Lung (tissue), 12 donors: Measurements from ENCODE around the gene PTPRG. TPM values are rescaled to one million over a fixed set of nuclear protein-coding genes. Genes with fewer than 3 reads are reported as not detected.

Source experiments
- ATAC-seq: fragments of 200-7000 bp; cut with Tn5 transposase; one replicate; pipeline ENCODE4 v1.9.1; 2020; ENCODE audit warnings: moderate number of reproducible peaks; ENCODE audit not compliant: insufficient read depth, low FRiP score
- DNase-seq, 3 donors: peaks; one replicate each; pipeline ENCODE4 v3.0.0-alpha.2; 2013 to 2017
- H3K27ac ChIP-seq, 2 donors: one replicate each; pipeline ENCODE4 v1.5.1; 2013; ENCODE audit warnings: mild to moderate bottlenecking in 2 of 2, moderate library complexity in 2 of 2, control low read depth in 1 of 2, inconsistent platforms in 1 of 2, low read depth in 1 of 2, low read length in 1 of 2
- H3K27me3 ChIP-seq, 3 donors: one replicate each; pipeline ENCODE4 v1.5.1; 2013; ENCODE audit warnings: low read length in 2 of 3; ENCODE audit not compliant: control insufficient read depth in 3 of 3, insufficient read depth in 3 of 3
- H3K36me3 ChIP-seq, 4 donors: one replicate each; pipeline ENCODE4 v1.5.1; 2013; ENCODE audit warnings: low read length in 4 of 4, mild to moderate bottlenecking in 1 of 4, moderate library complexity in 1 of 4; ENCODE audit not compliant: control insufficient read depth in 4 of 4, insufficient read depth in 4 of 4
- H3K4me1 ChIP-seq, 5 donors: one replicate each; pipeline ENCODE4 v1.5.1; 2013; ENCODE audit warnings: low read length in 5 of 5, mild to moderate bottlenecking in 2 of 5, moderate library complexity in 1 of 5; ENCODE audit not compliant: control insufficient read depth in 5 of 5, insufficient read depth in 5 of 5
- H3K4me3 ChIP-seq: one replicate; pipeline ENCODE4 v1.5.1; 2013; ENCODE audit warnings: mild to moderate bottlenecking, control low read depth, moderate library complexity
- H3K9ac ChIP-seq, 2 donors: one replicate each; pipeline ENCODE4 v1.5.1; 2013; ENCODE audit warnings: low read length in 2 of 2, control low read depth in 1 of 2; ENCODE audit not compliant: insufficient read depth in 1 of 2
- H3K9me3 ChIP-seq, 4 donors: one replicate each; pipeline ENCODE4 v1.5.1; 2013; ENCODE audit warnings: low read length in 3 of 4, mild to moderate bottlenecking in 1 of 4, moderate library complexity in 1 of 4; ENCODE audit not compliant: control insufficient read depth in 4 of 4, insufficient read depth in 3 of 4
- CTCF ChIP-seq: IDR thresholded peaks from 2 replicates; pipeline ENCODE4 v1.5.1; 2012; ENCODE audit warnings: mild to moderate bottlenecking; ENCODE audit errors: control extremely low read depth, extremely low read depth
- WGBS, 2 donors: extraction: QIAGEN DNeasy Blood & Tissue Kit; methylation state at CpG; one replicate each; pipeline ENCODE4 v1.1.7; 2013; 5-methylcytosine and 5-hydroxymethylcytosine counted together
- polyA plus RNA-seq, 2 donors: library from polyadenylated mRNA; stranded (reverse); fragments of 200-250 nt; gene quantifications; one replicate each; pipeline ENCODE4 v1.2.1, GENCODE V29; 2013
- total RNA-seq, 2 donors: library from RNA; depleted of rRNA in 1 of 2; stranded (reverse); fragments of >200 nt in 1 of 2; gene quantifications; one replicate each; pipeline ENCODE4 v1.2.1, GENCODE V29; 2014 to 2021
- donor health status: control.
- donor health status: control.
- donor health status: Bipolar disorder and iron deficiency.
- donor health status: healthy.
- donor health status: DM: yes; HTN: yes; CAD: no.

Gene PTPRG
- total and polyA plus RNA-seq, 4 donors, result 8.5 to 131 (median 75.9) TPM

DNA sequence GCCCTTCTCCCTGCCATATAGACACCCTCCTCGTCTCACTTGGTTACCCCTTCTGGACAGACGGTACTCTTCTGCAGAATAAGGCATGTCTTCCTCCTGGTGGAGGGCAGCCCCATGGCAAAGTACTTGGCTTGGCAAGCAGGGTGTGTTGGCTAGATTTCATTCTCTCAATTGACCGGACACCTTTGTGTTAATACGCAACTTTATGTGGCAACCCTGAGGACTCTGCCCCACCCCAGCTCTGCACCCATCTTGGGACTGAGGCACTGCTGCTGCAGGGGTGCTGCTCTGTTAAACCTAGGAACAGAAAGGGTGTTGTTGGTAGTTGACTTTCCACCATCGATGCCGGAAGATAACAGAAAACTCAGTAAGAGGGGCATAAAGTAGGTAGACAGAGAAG lies 55.2 kb downstream of the PTPRG start:
- no peak for DNase-seq
- no peak overlapping the region for H3K4me3 ChIP-seq
- H3K9me3 ChIP-seq, result no peaks in the 10 kb centered on the region
- peaks cover 0 to 27% (median 3%) of the 10 kb centered on the region in 5 donors for H3K4me1 ChIP-seq
- H3K9ac ChIP-seq, result no peak overlapping the region
- H3K27ac ChIP-seq, result no peak overlapping the region
- no peak for ATAC-seq
- WGBS, 2 donors, result 92 to 97% methylated on average over 6 of the region's 6 CpGs
- no peaks in the 10 kb centered on the region for H3K36me3 ChIP-seq
- no peak for TF ChIP-seq CTCF
- H3K27me3 ChIP-seq, result no peaks in the 10 kb centered on the region

- DNase-seq (no peak), ATAC-seq (no peak)
- peak overlapping the region in 1 of 2 donors; percentile 30 for H3K27ac ChIP-seq
- peaks cover 0 to 29% (median 3%) of the 10 kb centered on the region in 5 donors for H3K4me1 ChIP-seq
- no peaks in the 10 kb centered on the region for H3K36me3 ChIP-seq
- H3K27me3 ChIP-seq, result no peaks in the 10 kb centered on the region
- no peak for TF ChIP-seq CTCF
- H3K4me3 ChIP-seq, result no peak overlapping the region
- WGBS, 2 donors, result 60 to 77% methylated on average over 4 of the region's 4 CpGs
- H3K9ac ChIP-seq, result no peak overlapping the region
- no peaks in the 10 kb centered on the region for H3K9me3 ChIP-seq
Measured at GRCh38 chr3:61617041-61617440, 55.7 kb downstream of the PTPRG start.

DNA sequence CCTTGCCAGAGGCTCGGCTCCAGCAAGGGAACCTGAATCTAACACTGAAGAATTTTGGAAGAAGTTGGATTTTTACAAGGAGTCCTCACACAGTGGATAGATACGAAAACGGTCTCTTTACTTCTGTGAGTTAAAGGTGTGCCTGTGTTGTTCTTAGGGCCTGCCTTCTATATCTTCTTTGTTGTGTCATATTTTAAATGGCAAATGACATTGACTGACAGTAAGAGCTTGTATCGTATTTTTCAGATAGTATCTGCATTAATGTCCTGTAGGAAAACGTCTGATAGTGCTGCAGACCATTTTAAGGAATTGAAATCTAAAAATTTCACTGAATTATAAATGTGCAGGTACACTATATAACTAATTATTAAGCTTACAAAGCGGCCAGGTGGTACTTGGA lies 56.3 kb downstream of the PTPRG start:
- H3K9me3 ChIP-seq, result no peaks in the 10 kb centered on the region
- H3K36me3 ChIP-seq, result no peaks in the 10 kb centered on the region
- no peak for ATAC-seq
- no peak for TF ChIP-seq CTCF
- peaks cover 0 to 29% (median 3%) of the 10 kb centered on the region in 5 donors for H3K4me1 ChIP-seq
- no peak overlapping the region for H3K4me3 ChIP-seq
- DNase-seq, result no peak
- H3K9ac ChIP-seq, result no peak overlapping the region
- peak overlapping the region in 1 of 2 donors; percentile 30 for H3K27ac ChIP-seq
- 82 to 86% methylated on average over 6 of the region's 6 CpGs for WGBS, 2 donors
- no peaks in the 10 kb centered on the region for H3K27me3 ChIP-seq

DNA sequence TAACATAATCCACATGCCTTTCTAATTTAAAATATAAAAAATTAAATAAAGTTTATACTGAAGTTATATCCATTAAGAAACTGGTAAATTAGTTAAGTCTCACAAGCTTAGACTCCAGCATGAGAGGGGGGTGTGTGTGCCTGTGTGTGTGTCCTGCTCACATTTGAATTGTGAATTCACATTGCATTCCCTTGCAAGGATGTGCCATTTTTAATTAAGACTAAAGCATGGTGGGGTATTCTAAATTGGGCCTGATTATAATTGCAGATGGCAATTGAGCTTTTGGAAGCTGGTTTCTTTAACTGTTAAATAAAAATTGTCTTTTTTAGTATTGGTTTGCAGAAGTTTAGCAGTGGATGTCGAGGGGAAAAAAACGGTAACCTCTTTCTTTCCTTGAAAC lies 56.9 kb downstream of the PTPRG start:
- H3K27ac ChIP-seq, result no peak overlapping the region
- no peaks in the 10 kb centered on the region for H3K27me3 ChIP-seq
- H3K4me3 ChIP-seq, result no peak overlapping the region
- H3K9ac ChIP-seq, result no peak overlapping the region
- ATAC-seq (no peak), DNase-seq (no peak)
- no peaks in the 10 kb centered on the region for H3K9me3 ChIP-seq
- 69 to 96% methylated on average over 2 of the region's 2 CpGs for WGBS, 2 donors
- no peak for TF ChIP-seq CTCF
- no peaks in the 10 kb centered on the region for H3K36me3 ChIP-seq
- peaks cover 0 to 31% (median 3%) of the 10 kb centered on the region in 5 donors for H3K4me1 ChIP-seq
